Astrocyte of the cerebellum (primary cell): ENCODE measurements around the gene NHERF1.

Source experiments
- DNase-seq: peaks from one replicate; pipeline ENCODE4 v3.0.0-alpha.2; 2011; ENCODE audit warnings: low read depth
- H3K4me3 ChIP-seq: 2 replicates; pipeline ENCODE4 v1.5.1; 2011; ENCODE audit warnings: mild to moderate bottlenecking, low read depth, low read length, moderate library complexity
- in situ Hi-C: cut with HindIII; loops from 2 replicates; pipeline ENCODE4 v1.10.0; 2017; ENCODE audit warnings: low sequenced_read_pairs
- TF ChIP-seq, protein P1 (sequence below): IDR thresholded peaks from 2 replicates; pipeline ENCODE4 v1.5.1; 2012; ENCODE audit warnings: low read length, low read depth, moderate library complexity, mild to moderate bottlenecking; ENCODE audit errors: missing control alignments

Gene NHERF1

DNA sequence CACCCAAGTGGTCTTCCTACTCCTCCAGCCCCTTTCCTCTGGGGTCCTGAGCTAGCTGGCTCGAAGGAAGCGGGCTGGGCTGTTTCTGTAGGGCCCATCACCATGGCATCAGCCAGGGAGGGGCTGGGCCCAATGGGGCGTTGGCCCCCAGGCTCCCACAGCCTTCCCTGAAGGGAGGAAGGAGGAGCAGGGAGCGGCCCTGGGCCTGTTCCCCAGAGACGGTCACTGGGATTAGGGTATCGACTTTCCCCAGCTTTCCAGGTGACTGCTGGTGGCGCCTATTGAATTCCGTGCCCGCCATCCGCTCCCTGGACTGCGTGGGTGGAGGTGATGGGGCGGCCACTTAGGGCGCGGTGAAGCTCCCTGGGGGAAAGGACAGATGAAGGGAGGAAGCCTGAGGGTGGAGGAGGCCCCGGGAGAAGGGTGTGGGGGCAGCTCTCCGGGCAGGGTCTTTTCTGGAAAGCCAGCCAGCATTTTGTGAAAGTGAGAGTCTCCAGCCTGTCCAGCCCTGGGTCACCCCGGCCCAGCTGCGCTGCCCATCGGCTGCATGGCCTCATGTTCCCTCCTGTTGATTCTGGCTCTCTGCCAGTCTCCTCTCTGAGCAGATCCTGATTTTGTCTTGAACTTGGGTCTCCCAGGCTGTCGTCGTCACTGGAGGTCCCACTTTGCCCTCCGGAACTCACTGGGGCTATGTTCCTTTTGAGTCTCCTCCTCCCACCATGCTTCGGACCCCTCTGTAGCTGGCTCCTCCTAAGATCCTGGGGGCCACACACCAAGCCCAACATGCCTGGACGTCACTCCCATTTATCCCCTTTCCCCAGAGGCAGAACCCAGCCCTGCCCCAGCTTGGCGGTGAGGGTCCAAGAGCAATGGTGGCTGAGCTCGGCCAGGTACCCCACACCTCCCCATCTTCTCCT is 9.8 kb downstream of the NHERF1 start:
- in situ Hi-C loops, result no loop called here
- DNase-seq, result no peak
- TF ChIP-seq, protein P1, sequence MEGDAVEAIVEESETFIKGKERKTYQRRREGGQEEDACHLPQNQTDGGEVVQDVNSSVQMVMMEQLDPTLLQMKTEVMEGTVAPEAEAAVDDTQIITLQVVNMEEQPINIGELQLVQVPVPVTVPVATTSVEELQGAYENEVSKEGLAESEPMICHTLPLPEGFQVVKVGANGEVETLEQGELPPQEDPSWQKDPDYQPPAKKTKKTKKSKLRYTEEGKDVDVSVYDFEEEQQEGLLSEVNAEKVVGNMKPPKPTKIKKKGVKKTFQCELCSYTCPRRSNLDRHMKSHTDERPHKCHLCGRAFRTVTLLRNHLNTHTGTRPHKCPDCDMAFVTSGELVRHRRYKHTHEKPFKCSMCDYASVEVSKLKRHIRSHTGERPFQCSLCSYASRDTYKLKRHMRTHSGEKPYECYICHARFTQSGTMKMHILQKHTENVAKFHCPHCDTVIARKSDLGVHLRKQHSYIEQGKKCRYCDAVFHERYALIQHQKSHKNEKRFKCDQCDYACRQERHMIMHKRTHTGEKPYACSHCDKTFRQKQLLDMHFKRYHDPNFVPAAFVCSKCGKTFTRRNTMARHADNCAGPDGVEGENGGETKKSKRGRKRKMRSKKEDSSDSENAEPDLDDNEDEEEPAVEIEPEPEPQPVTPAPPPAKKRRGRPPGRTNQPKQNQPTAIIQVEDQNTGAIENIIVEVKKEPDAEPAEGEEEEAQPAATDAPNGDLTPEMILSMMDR, result no peak
- H3K4me3 ChIP-seq, result no peak overlapping the region

DNA sequence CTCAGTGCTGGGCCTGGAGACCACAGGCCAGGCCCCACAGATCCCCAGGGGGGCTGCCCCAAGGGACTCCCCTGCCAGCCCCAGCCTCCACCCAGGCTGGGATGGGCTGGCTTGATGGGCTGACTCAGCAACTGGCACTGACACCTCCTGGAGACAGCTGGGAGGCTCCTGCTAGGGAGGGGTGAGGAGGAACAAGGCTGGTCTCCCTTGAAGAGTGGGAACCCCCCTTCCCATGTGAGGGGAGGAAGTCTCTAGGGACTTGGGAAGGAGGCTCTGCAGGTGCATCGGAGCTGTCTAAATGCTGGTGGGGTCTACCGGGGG is 10.4 kb downstream of the NHERF1 start:
- no peak for DNase-seq
- in situ Hi-C loops, result no loop called here
- TF ChIP-seq, protein P1, result no peak
- H3K4me3 ChIP-seq, result no peak overlapping the region

DNA sequence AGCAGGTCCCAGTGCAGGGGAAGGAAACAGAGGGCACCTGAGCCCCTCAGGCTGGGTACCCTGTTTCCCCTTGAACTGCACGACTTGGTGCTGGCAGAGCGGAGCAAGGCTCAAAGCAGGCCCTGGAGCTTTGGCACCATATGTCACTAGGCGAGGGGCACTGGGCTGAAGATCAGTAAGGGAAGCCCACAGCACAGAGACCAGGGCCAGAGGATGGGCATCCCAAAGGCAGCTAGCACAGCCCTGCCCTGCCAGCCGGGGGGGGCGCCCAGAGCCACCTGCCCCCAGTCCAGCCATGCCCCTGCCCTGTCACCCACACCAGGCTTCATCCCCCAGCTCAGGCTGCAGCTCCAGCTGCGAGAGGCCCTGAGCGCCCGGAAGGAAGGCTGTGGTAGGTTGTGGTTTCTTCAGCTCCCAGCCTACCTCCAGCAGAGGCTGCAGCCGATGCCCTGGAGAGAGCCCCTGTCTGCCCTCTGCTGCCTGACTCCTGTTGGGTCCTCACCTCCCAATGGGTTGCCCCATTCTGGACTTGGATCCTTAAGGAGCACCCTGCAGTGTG is 10.9 kb downstream of the NHERF1 start:
- in situ Hi-C loops, result no loop called here
- TF ChIP-seq, protein P1, result no peak
- DNase-seq, result no peak
- no peak overlapping the region for H3K4me3 ChIP-seq

DNA sequence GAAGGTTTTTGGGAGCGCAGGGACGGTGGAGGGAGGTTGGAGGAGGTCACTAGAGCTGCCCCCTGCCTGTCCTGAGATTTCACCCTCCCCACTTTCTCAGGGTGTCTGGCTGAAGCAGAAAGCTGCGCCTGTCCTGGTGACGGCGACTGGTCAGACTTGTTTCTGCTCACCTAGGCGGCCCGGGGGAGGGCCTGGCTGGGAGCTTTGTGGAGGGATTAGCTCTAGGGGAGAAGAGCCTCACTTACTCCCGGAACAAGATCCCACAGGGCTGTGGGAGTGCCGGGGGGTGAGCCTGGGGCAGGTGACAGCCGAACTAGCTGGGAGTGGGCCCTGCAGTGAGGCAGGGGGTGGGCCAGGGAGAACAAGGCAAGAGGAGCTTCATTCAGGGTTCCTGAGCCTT is 11.5 kb downstream of the NHERF1 start:
- H3K4me3 ChIP-seq, result no peak overlapping the region
- no peak for DNase-seq
- TF ChIP-seq, protein P1, result no peak
- in situ Hi-C loops, result no loop called here

DNA sequence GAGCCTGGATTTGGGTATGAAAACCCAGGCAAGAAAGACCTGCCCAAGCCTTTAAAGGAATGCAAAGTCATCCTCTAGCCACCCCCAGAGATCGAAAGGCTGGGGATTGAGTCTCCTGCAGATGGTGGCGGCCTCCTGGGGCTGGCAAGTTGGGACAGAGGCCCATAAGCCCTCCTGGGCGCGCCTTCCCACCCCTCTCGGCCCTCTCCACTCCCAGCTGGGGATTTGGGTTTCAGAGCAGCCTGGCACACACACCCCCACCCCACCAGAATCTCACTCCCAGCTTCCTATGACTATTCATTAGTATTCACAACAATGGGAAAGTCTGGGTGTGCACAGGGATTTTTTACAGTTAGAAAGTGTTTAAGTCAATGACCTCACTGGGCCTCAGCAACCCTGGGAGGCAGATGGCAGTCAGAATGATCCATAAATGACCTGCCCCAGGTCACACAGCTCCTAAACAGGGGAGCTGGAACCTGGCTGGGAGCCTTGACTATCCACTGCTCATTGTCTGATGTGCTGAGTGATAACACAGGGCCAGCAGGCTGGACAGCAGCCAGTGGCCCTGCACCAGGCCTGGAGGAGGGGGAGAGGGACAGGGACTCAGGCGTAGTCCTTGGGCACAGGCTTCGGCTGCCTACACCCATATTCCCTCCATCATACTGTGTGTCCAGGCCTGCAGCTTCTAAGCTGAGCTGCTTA is 12.1 kb downstream of the NHERF1 start:
- in situ Hi-C loops, result no loop called here
- H3K4me3 ChIP-seq, result no peak overlapping the region
- DNase-seq, result no peak
- TF ChIP-seq, protein P1, result no peak

DNA sequence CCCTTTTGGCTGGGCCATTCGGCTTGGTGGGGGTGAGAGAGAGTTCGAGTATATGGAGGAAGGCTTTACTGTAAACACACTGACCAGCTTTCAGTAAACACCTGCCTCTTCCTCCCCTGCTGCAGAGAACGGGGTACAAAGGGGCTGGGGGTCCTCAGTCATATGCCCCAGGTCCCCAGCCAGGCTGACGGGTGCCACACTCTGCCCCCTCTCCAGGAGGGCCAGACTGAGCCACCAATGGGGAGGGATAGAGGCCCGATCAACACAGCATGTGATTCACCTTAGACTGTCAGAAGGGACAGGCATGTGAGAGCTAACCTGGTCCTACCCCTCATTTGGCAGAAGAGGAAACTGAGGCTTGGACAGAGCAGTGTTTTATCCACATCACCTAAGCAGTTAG is 13.0 kb downstream of the NHERF1 start:
- H3K4me3 ChIP-seq, result no peak overlapping the region
- TF ChIP-seq, protein P1, result no peak
- DNase-seq, result no peak
- in situ Hi-C loops, result no loop called here
